T follicular helper cell (primary cell): ENCODE results near the gene ZNF385A.
"Not testable (repeated sequence)": the region's sequence is repeated elsewhere in the genome, so short reads cannot be mapped to it uniquely, and the experiment has no call there.

ENCODE experiments used
- DNase-seq: peaks from one replicate; pipeline ENCODE4 v3.0.0-alpha.2; 2020; ENCODE audit warnings: low read depth

Gene ZNF385A

GRCh38 chr12:54325442-54326109, 59.0 kb downstream of the ZNF385A start:
- DNase-seq, result not testable (repeated sequence)

DNA sequence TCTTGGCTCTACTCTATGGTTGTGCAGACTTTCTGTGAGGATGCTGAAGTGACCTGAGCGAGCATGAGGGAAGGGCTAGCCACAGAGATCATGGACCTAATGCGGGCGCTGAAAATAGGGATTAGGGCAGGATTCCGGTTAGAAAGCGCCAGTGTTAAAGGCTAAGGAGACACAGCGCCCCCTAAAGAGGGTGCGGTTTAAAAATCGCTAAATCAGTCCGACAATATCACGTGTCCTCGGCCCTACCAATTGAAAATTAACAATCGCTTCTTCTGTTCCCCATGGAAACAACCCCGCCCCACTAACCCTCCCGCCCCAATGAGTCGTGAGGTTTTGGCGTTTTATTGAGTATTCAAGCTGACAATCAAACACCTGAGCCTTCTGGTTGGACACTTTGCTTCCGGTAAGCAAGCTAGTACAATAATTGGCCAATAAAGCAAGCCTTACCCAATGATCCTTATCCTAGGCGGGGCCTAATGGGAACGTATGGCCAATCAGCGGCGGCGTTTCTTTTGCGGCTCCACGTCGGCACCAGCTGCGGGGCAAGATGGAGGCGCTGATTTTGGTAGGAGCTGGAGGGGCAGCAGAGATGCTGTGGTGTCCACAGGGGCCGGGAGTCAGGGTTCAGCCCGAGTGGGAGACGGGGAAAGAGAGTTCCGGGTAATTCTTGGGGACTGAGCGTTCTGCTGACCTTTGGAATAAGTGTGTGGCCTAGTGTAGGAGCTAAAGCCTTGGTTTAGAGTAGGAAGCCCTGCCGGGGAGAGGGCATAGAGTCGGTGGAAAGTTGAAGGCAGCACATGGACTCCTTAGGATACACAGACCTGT, 59.7 kb downstream of the ZNF385A start, which contains the start of gene COPZ1:
TSS of gene COPZ1 (plus strand) at position 515 of the 825 bp plus-strand sequence. CDS start at position 548, 33 bp downstream.
- DNase-seq, result peak; percentile 90

GRCh38 chr12:54321363-54321762, 63.2 kb downstream of the ZNF385A start:
- DNase-seq, result no peak
